ENCODE measurements around the gene FOXD1.

DNA sequence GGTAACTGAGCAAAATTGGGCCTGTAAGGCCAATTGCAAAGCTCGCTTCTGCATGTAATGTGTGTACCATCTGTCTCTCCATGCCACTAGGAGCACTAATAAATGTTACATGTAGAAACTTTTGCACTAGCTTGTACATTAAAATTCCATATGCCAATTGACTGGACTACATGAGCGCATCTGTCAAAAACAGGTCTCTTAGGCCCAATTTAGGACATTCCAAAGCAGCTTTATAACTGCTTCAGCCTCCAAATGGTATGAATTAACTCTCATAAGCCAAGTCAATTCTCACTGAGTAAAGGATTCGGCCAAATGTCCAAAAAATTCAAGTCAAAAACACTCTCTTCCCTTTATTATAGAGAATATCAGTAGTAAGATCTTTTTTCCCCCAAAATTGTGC, 23.5 kb upstream of the FOXD1 start:
- no peak for TF ChIP-seq CTCF (IDR thresholded peaks at IDR 0.05)
- TF ChIP-seq POLR2AphosphoS2 (conservative IDR thresholded peaks at IDR 0.05; ENCODE audit: low read length) = no peak
